Subcutaneous adipose tissue (tissue), 4 donors: ENCODE measurements around the gene UNC13B. TPM values are rescaled to one million over a fixed set of nuclear protein-coding genes. Genes with fewer than 3 reads are reported as not detected.

Experiments used
- total RNA-seq, 4 donors: library from RNA; depleted of rRNA; stranded (reverse); fragments of >200 nt; gene quantifications; one replicate each; pipeline ENCODE4 v1.1.0, GENCODE V29; 2016
- TF ChIP-seq, protein P1 (sequence below): fragments of 450-650 bp; IDR thresholded peaks from one replicate; pipeline ENCODE4 v1.5.1; 2016; ENCODE audit warnings: low read depth, mild to moderate bottlenecking, control low read depth, antibody characterized with exemption, moderate library complexity

Gene UNC13B
- total RNA-seq, 4 donors from 2014 or later = 17.5 to 31.6 (median 28.9) TPM

DNA sequence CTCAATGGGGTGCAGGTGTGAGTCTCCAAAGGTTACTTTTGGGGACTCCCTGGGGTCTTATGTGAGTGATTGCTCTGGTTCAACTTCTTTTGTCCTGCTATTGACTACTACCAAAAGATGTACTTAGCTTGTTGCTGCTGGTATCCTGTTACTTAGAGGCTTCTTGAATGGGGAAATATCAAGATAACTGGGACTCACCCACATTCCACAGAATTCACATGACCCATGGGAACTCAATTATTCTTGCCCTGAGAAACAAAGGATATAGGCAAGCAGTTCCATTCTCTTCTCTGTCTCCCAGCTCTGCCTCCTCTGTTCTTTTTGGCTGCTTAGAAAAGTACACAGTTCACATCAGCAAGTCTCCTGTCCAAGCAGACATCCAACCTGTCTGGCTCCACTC, 105.9 kb downstream of the UNC13B start:
- TF ChIP-seq, protein P1, sequence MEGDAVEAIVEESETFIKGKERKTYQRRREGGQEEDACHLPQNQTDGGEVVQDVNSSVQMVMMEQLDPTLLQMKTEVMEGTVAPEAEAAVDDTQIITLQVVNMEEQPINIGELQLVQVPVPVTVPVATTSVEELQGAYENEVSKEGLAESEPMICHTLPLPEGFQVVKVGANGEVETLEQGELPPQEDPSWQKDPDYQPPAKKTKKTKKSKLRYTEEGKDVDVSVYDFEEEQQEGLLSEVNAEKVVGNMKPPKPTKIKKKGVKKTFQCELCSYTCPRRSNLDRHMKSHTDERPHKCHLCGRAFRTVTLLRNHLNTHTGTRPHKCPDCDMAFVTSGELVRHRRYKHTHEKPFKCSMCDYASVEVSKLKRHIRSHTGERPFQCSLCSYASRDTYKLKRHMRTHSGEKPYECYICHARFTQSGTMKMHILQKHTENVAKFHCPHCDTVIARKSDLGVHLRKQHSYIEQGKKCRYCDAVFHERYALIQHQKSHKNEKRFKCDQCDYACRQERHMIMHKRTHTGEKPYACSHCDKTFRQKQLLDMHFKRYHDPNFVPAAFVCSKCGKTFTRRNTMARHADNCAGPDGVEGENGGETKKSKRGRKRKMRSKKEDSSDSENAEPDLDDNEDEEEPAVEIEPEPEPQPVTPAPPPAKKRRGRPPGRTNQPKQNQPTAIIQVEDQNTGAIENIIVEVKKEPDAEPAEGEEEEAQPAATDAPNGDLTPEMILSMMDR = no peak

DNA sequence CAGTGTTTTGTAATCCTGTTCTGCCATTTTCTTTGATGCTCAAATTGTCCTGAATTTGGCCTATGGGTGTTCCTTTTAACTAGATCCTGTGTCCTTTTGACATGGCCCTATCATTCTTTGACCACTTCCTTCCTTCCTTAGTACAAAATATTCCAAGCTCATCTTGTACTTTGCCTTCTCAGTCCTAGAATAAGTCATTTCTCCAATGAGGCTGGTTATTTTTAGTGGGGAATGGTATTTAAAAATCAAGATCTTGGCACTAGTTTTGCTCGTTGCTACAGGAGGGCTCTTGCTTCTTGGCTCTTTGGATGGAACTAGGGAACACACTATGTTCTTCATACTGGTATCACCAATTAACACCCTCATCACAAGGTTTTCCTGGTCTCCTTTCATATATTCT, 108.1 kb downstream of the UNC13B start:
- TF ChIP-seq, protein P1 = no peak

DNA sequence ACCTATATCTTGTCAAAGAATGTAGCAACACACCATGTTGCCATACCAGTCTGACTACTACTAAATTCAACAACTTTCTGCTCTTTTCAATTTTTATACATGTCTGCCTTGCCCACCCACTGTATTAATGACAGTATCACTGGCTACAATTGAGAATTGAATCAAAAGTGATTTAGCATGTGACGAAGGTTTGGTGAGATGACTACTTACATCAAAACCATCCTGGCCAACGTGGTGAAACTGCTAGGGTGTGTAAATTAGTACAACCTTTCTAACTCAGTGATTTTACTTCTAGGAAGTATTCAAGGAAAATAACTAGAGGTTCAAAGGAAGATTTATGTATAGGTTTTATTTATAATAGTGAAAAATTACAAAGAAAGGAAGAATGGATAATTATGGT, 109.8 kb downstream of the UNC13B start:
- TF ChIP-seq, protein P1 = no peak

DNA sequence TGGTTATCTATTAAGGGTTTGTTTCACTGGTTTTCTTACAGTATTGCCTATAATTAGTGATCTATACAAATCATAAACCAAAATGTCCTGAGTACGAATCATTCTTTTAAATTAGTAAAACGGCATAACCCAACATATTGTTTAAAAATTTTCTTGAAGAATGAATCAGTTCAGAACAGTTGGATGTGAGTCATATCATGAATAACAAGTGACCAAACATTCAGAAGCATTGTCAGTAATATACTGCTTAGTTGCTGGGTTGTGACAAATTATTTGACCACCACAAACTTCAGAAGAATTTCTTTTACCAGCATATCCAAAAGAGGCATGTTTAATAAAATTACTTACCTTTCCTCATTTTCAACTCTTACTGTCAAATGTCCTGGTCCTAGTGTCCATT, 111.2 kb downstream of the UNC13B start:
- TF ChIP-seq, protein P1 = no peak

DNA sequence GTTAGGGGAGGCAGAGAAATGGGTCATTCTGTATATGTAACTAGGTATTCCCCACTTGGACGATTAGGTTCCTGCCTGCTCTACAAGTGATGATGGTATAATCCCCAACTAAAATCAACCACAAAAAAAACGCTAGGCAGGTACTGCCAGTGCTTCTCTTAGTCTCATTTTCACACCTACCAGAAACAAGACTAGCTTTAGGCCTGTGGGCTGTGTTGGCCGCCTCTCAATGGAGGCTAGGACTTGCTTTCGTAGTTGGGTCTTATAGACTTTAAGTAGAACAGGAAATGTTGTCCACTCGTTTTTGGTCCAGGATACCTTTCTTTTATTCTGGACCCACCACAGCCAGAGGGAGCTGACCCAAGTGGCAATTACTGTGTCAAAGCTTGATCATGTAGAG, 111.8 kb downstream of the UNC13B start:
- TF ChIP-seq, protein P1 = no peak

DNA sequence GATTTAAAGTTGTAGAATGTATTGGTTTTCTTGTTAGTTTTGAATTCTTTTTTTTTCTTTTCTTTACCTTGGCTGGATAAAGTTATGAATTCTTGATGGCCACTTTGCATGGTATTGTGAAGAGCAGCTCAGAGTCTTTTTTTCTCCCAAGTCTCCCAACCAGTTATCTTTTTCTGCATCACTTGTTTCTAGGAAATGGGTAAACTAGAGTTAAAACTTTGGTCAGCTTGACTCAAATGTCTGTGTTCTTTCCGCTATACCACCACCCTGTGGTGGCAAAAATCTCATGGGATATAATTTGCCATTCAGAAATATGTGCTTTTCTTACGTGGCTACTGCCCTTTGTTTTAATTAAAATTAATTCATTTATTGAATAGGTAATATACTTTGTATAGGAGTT, 113.2 kb downstream of the UNC13B start:
- TF ChIP-seq, protein P1 = no peak

DNA sequence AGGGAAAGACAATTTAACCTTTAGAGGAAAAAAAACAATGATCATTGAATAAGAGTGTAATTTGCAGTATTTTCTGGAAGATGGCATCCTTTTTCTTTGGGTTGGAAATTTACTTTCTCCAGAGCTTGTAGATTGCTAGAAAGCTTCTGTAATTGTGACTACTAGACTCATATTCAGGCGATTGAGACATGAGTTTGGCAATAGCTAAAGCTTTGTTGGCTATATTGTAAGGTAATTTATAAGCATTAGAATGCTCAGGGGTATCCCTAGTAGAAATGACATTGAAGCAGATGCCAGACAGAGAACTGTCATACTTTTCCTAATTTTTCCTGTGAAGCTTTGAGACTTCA, 115.3 kb downstream of the UNC13B start:
- TF ChIP-seq, protein P1 = no peak
